Transverse colon (tissue), 4 donors: ENCODE data around the gene STARD4. TPM values are rescaled to one million over a fixed set of nuclear protein-coding genes. Genes with fewer than 3 reads are reported as not detected.

Experiments
- DNase-seq: peaks from one replicate; pipeline ENCODE4 v3.0.0-alpha.2; 2019
- H3K27ac ChIP-seq, 4 donors: fragments of 200-600 bp; sonication (generic); 2 replicates each; pipeline ENCODE4 v1.5.1; 2016 to 2018; ENCODE audit warnings: inconsistent platforms in 4 of 4
- H3K27me3 ChIP-seq: fragments of 200-600 bp; sonication (generic); 2 replicates; pipeline ENCODE4 v1.5.1; 2017; ENCODE audit warnings: inconsistent platforms
- H3K36me3 ChIP-seq, 4 donors: fragments of 200-600 bp; sonication (generic); 2 replicates each; pipeline ENCODE4 v1.5.1; 2017 to 2019; ENCODE audit warnings: inconsistent platforms in 4 of 4
- H3K4me1 ChIP-seq, 4 donors: fragments of 200-600 bp; sonication (generic); 2 replicates each; pipeline ENCODE4 v1.5.1; 2017 to 2020; ENCODE audit warnings: inconsistent platforms in 4 of 4
- H3K4me3 ChIP-seq, 4 donors: fragments of 200-600 bp; sonication (generic); 1 replicate in 1 of 4; 2 replicates in 3 of 4; pipeline versions ENCODE4 v1.5.1 to v1.6.1; 2017 to 2019; ENCODE audit warnings: inconsistent platforms in 4 of 4
- H3K9me3 ChIP-seq, 2 donors: fragments of 200-600 bp; sonication (generic); 2 replicates each; pipeline ENCODE4 v1.5.1; 2017 to 2019; ENCODE audit warnings: inconsistent platforms in 2 of 2
- EP300 ChIP-seq: sonication (generic); formaldehyde crosslinking; IDR thresholded peaks from one replicate; pipeline ENCODE4 v1.6.1; 2017; ENCODE audit warnings: antibody characterized with exemption, low read depth
- POLR2A ChIP-seq: fragments of 450-650 bp; IDR thresholded peaks from one replicate; pipeline ENCODE4 v1.6.1; 2016; ENCODE audit warnings: antibody characterized with exemption, mild to moderate bottlenecking, moderate library complexity
- POLR2AphosphoS5 ChIP-seq, 3 donors: sonication (generic); formaldehyde crosslinking; IDR thresholded peaks; one replicate each; pipeline ENCODE4 v1.6.1; 2016; ENCODE audit warnings: antibody characterized with exemption in 3 of 3
- WGBS, 2 donors: methylation state at CpG; one replicate each; pipeline ENCODE4 v1.1.5; 2018; ENCODE audit warnings: low coverage in 1 of 2; 5-methylcytosine and 5-hydroxymethylcytosine counted together
- in situ Hi-C, 4 donors: fragments of 200-750 bp; cut with MboI; loops; one replicate each; pipeline versions ENCODE4 v1.15.0 to v1.15.1; 2017; ENCODE audit warnings: low sequenced_read_pairs in 3 of 4, low pct_ligation_motif_present in 1 of 4, low pct_unique_long_range_greater_than_20kb in 1 of 4
- intact Hi-C: fragments of 100-400 bp; cut with DNase I; formaldehyde crosslinking; loops from one replicate; pipeline ENCODE4 v1.15.1; 2023; ENCODE audit warnings: low total_unique reads
- total RNA-seq, 4 donors: library from RNA; depleted of rRNA; stranded (reverse); fragments of >200 nt; gene quantifications; one replicate each; pipeline ENCODE4 v1.1.0, GENCODE V29; 2016
- TF ChIP-seq, protein P1 (sequence below), 5 experiments: fragments of 200-600 bp in 3 of 5; fragments of 450-650 bp in 2 of 5; sonication (generic) in 3 of 5; IDR thresholded peaks; 1 replicate in 2 of 5; 2 replicates in 3 of 5; pipeline ENCODE4 v1.5.1; 2016 to 2017; ENCODE audit warnings: antibody characterized with exemption in 5 of 5, inconsistent platforms in 3 of 5, mild to moderate bottlenecking in 2 of 5, moderate library complexity in 1 of 5

The STARD4 gene
- total RNA-seq, 4 donors from 2014 or later, result 12.0 to 178 (median 19.3) TPM

- 87 to 92% methylated on average over 4 of the region's 4 CpGs for WGBS, 2 donors
- Histone ChIP-seq H3K4me3 (no peak overlapping the region), H3K9me3 (no peaks in the 10 kb centered on the region), H3K36me3 (no peaks in the 10 kb centered on the region), H3K27ac (no peak overlapping the region), H3K27me3 (no peaks in the 10 kb centered on the region), H3K4me1 (peaks cover 0 to 28% (median 15%) of the 10 kb centered on the region in 4 donors)
- intact Hi-C loops, result no loop called here
- TF ChIP-seq, protein P1, sequence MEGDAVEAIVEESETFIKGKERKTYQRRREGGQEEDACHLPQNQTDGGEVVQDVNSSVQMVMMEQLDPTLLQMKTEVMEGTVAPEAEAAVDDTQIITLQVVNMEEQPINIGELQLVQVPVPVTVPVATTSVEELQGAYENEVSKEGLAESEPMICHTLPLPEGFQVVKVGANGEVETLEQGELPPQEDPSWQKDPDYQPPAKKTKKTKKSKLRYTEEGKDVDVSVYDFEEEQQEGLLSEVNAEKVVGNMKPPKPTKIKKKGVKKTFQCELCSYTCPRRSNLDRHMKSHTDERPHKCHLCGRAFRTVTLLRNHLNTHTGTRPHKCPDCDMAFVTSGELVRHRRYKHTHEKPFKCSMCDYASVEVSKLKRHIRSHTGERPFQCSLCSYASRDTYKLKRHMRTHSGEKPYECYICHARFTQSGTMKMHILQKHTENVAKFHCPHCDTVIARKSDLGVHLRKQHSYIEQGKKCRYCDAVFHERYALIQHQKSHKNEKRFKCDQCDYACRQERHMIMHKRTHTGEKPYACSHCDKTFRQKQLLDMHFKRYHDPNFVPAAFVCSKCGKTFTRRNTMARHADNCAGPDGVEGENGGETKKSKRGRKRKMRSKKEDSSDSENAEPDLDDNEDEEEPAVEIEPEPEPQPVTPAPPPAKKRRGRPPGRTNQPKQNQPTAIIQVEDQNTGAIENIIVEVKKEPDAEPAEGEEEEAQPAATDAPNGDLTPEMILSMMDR (IDR thresholded peaks at IDR 0.05), result no peak
- no peak for TF ChIP-seq POLR2AphosphoS5 (IDR thresholded peaks at IDR 0.05)
- TF ChIP-seq POLR2A, result no peak
- no peak for DNase-seq
- in situ Hi-C loops, result no loop called here
Measured at GRCh38 chr5:111507276-111507675, 5.1 kb downstream of the STARD4 start.

- no peak for DNase-seq
- no peaks in the 10 kb centered on the region for H3K27me3 ChIP-seq
- no peaks in the 10 kb centered on the region for H3K9me3 ChIP-seq
- TF ChIP-seq EP300, result no peak
- no peak for TF ChIP-seq POLR2AphosphoS5 (IDR thresholded peaks at IDR 0.05)
- TF ChIP-seq, protein P1 (IDR thresholded peaks at IDR 0.05), result no peak
- no peak for TF ChIP-seq POLR2A
- peaks cover 0 to 13% (median 6%) of the 10 kb centered on the region in 4 donors for H3K4me1 ChIP-seq
- H3K36me3 ChIP-seq, result peaks cover 0 to 11% (median 0%) of the 10 kb centered on the region in 4 donors
- in situ Hi-C loops, result no loop called here
- no peak overlapping the region for H3K27ac ChIP-seq
- no peak overlapping the region for H3K4me3 ChIP-seq
- 80 to 85% methylated on average over 1 of the region's 1 CpG for WGBS, 2 donors
- intact Hi-C loops, result no loop called here
Measured at GRCh38 chr5:111505096-111505495, 7.2 kb downstream of the STARD4 start.

DNA sequence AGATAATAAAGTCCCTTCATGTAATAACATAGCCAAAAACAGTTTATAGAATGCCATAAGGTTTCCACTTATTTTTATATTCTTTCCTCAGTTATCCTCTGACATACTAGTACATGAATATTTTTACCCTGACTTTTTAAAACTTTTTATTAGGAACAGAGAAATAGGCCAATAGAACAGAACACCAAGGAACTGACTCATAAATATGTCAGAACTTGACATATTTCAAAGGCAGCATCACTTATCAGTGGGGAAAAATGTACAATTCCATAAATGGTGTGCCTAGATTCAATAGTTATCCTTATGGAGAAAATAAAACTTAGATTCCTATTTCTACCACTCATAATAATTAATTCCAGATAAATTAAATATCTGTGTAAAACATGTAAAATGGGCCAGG is 9.4 kb downstream of the STARD4 start:
- in situ Hi-C loops, result no loop called here
- Histone ChIP-seq H3K4me1 (no peaks in the 10 kb centered on the region), H3K36me3 (peaks cover 0 to 28% (median 2%) of the 10 kb centered on the region in 4 donors), H3K27ac (no peak overlapping the region), H3K4me3 (no peak overlapping the region), H3K27me3 (no peaks in the 10 kb centered on the region), H3K9me3 (no peaks in the 10 kb centered on the region)
- intact Hi-C loops, result no loop called here
- no peak for DNase-seq
- TF ChIP-seq, protein P1 (IDR thresholded peaks at IDR 0.05), result no peak
- TF ChIP-seq EP300, result no peak
- TF ChIP-seq POLR2A, result no peak
- no peak for TF ChIP-seq POLR2AphosphoS5 (IDR thresholded peaks at IDR 0.05)

DNA sequence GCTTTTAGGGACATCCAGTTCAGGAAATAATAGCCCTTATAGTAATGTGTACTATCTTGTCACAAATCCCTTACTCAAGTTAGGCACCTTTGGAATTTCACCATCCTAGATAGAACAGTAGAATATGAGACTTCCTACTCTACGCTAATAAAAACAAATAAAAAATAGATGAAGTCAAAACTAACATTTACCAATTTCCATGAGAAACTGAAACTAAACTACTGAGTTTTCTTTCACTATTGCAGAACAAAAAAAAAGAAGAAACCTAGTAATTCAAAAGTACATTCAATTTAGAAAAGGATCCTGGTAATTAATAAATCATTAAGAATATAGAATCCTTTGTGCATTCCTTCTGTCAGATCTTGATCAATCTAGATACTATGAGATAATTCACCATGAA is 14.0 kb downstream of the STARD4 start:
- no peak for DNase-seq
- in situ Hi-C loops (no loop called here), intact Hi-C loops (no loop called here)
- Histone ChIP-seq H3K36me3 (peaks cover 0 to 28% (median 2%) of the 10 kb centered on the region in 4 donors), H3K27me3 (no peaks in the 10 kb centered on the region), H3K4me3 (no peak overlapping the region), H3K27ac (no peak overlapping the region), H3K4me1 (no peaks in the 10 kb centered on the region), H3K9me3 (no peaks in the 10 kb centered on the region)
- TF ChIP-seq EP300, result no peak
- TF ChIP-seq POLR2AphosphoS5 (IDR thresholded peaks at IDR 0.05), result no peak
- TF ChIP-seq POLR2A, result no peak
- TF ChIP-seq, protein P1 (IDR thresholded peaks at IDR 0.05), result no peak
- 53 to 74% methylated on average over 1 of the region's 1 CpG for WGBS, 2 donors
